HEK293 (cell line): Measurements from ENCODE around the gene FAM136A.
A peak's percentile ranks its signal among the peaks of the same experiment; 100 is the strongest.

Source experiments
- BCL6B ChIP-seq: fragments of 450-650 bp; formaldehyde crosslinking; IDR thresholded peaks from 2 replicates; pipeline ENCODE4 v1.5.1; 2017; ENCODE audit warnings: missing biosample characterization, missing genetic modification characterization
- INSM2 ChIP-seq: fragments of 450-650 bp; formaldehyde crosslinking; IDR thresholded peaks from 2 replicates; pipeline ENCODE4 v1.5.1; 2016; ENCODE audit warnings: missing biosample characterization, missing genetic modification characterization
- MEIS1 ChIP-seq: sonication (generic); formaldehyde crosslinking; IDR thresholded peaks from 2 replicates; pipeline ENCODE4 v1.8.1; 2022; ENCODE audit warnings: missing genetic modification reagents, mild to moderate bottlenecking, borderline replicate concordance
- MYNN ChIP-seq: fragments of 450-650 bp; formaldehyde crosslinking; IDR thresholded peaks from 2 replicates; pipeline ENCODE4 v1.5.1; 2016; ENCODE audit warnings: missing biosample characterization, missing genetic modification characterization, borderline replicate concordance
- OSR2 ChIP-seq: fragments of 450-650 bp; formaldehyde crosslinking; IDR thresholded peaks from 2 replicates; pipeline ENCODE4 v1.5.1; 2016; ENCODE audit warnings: missing biosample characterization, missing genetic modification characterization
- RBAK ChIP-seq: fragments of 450-650 bp; formaldehyde crosslinking; IDR thresholded peaks from 2 replicates; pipeline ENCODE4 v1.5.1; 2016; ENCODE audit warnings: missing biosample characterization, missing genetic modification characterization
- REPIN1 ChIP-seq: fragments of 450-650 bp; formaldehyde crosslinking; IDR thresholded peaks from 2 replicates; pipeline ENCODE4 v1.5.1; 2017; ENCODE audit warnings: missing biosample characterization, missing genetic modification characterization, low read depth
- SCRT1 ChIP-seq: fragments of 450-650 bp; formaldehyde crosslinking; IDR thresholded peaks from 2 replicates; pipeline ENCODE4 v1.5.1; 2016; ENCODE audit warnings: missing biosample characterization, missing genetic modification characterization, borderline replicate concordance
- SCRT2 ChIP-seq: fragments of 450-650 bp; formaldehyde crosslinking; IDR thresholded peaks from 2 replicates; pipeline ENCODE4 v1.5.1; 2016; ENCODE audit warnings: missing biosample characterization, missing genetic modification characterization
- TRIM28 ChIP-seq: IDR thresholded peaks from 2 replicates; pipeline ENCODE4 v1.6.1; 2011; ENCODE audit warnings: low read length, control low read depth, borderline replicate concordance
- ZBTB17 ChIP-seq: fragments of 450-650 bp; formaldehyde crosslinking; IDR thresholded peaks from 2 replicates; pipeline ENCODE4 v1.5.1; 2016; ENCODE audit warnings: missing biosample characterization, missing genetic modification characterization
- ZBTB6 ChIP-seq: fragments of 450-650 bp; formaldehyde crosslinking; IDR thresholded peaks from 2 replicates; pipeline ENCODE4 v1.5.1; 2017; ENCODE audit warnings: missing biosample characterization, missing genetic modification characterization
- ZNF132 ChIP-seq: fragments of 450-650 bp; formaldehyde crosslinking; IDR thresholded peaks from 2 replicates; pipeline ENCODE4 v1.5.1; 2017; ENCODE audit warnings: missing biosample characterization, missing genetic modification characterization, borderline replicate concordance
- ZNF138 ChIP-seq: fragments of 450-650 bp; formaldehyde crosslinking; IDR thresholded peaks from 2 replicates; pipeline ENCODE4 v1.5.1; 2016; ENCODE audit warnings: missing biosample characterization, missing genetic modification characterization, borderline replicate concordance
- ZNF202 ChIP-seq: fragments of 450-650 bp; formaldehyde crosslinking; IDR thresholded peaks from 2 replicates; pipeline ENCODE4 v1.5.1; 2016; ENCODE audit warnings: missing biosample characterization, missing genetic modification characterization, borderline replicate concordance
- ZNF211 ChIP-seq: fragments of 450-650 bp; formaldehyde crosslinking; IDR thresholded peaks from 2 replicates; pipeline ENCODE4 v1.5.1; 2016; ENCODE audit warnings: low read depth, missing biosample characterization, missing genetic modification characterization
- ZNF335 ChIP-seq: fragments of 450-650 bp; formaldehyde crosslinking; conservative IDR thresholded peaks from 2 replicates; pipeline ENCODE4 v1.5.1; 2016; ENCODE audit warnings: missing biosample characterization, missing genetic modification characterization
- ZNF341 ChIP-seq: fragments of 450-650 bp; formaldehyde crosslinking; IDR thresholded peaks from 2 replicates; pipeline ENCODE4; 2016; ENCODE audit warnings: low read depth, missing biosample characterization, missing genetic modification characterization
- ZNF433 ChIP-seq: fragments of 450-650 bp; formaldehyde crosslinking; IDR thresholded peaks from 2 replicates; pipeline ENCODE4 v1.5.1; 2016; ENCODE audit warnings: missing biosample characterization, missing genetic modification characterization, low read depth
- ZNF488 ChIP-seq: fragments of 450-650 bp; formaldehyde crosslinking; IDR thresholded peaks from 2 replicates; pipeline ENCODE4 v1.5.1; 2016; ENCODE audit warnings: missing biosample characterization, missing genetic modification characterization
- ZNF510 ChIP-seq: fragments of 450-650 bp; formaldehyde crosslinking; IDR thresholded peaks from 2 replicates; pipeline ENCODE4 v1.5.1; 2018; ENCODE audit warnings: mild to moderate bottlenecking, missing genetic modification characterization, missing biosample characterization; ENCODE audit not compliant: insufficient replicate concordance
- ZNF513 ChIP-seq: fragments of 450-650 bp; IDR thresholded peaks from 2 replicates; pipeline ENCODE4 v1.5.1; 2018; ENCODE audit warnings: missing biosample characterization, missing genetic modification characterization
- ZNF518A ChIP-seq: fragments of 450-650 bp; formaldehyde crosslinking; conservative IDR thresholded peaks from 2 replicates; pipeline ENCODE4 v1.5.1; 2016; ENCODE audit warnings: low read depth, missing biosample characterization, missing genetic modification characterization
- ZNF596 ChIP-seq: fragments of 450-650 bp; IDR thresholded peaks from 2 replicates; pipeline ENCODE4 v1.5.0; 2018; ENCODE audit warnings: missing biosample characterization, mild to moderate bottlenecking, missing genetic modification characterization, moderate library complexity
- ZNF660 ChIP-seq: fragments of 450-650 bp; IDR thresholded peaks from 2 replicates; pipeline ENCODE4 v1.5.1; 2018; ENCODE audit warnings: missing biosample characterization, mild to moderate bottlenecking, missing genetic modification characterization
- ZNF677 ChIP-seq: fragments of 450-650 bp; IDR thresholded peaks from 2 replicates; pipeline ENCODE4 v1.5.0; 2018; ENCODE audit warnings: missing biosample characterization, mild to moderate bottlenecking, missing genetic modification characterization, moderate library complexity
- ZSCAN16 ChIP-seq: fragments of 450-650 bp; formaldehyde crosslinking; IDR thresholded peaks from 2 replicates; pipeline ENCODE4 v1.5.1; 2016; ENCODE audit warnings: missing biosample characterization, missing genetic modification characterization

Gene FAM136A

GRCh38 chr2:70258532-70258875 is 43.4 kb downstream of the FAM136A start (continued):
- TF ChIP-seq ZNF513 (tag by site-specific recombination) (no peak), MEIS1 (CRISPR knock-in tag) (no peak), MYNN (no peak), ZNF341 (tag by site-specific recombination) (peak; percentile 86), ZNF677 (tag by site-specific recombination) (no peak), ZNF132 (tag by site-specific recombination) (no peak), ZNF433 (tag by site-specific recombination) (no peak), SCRT1 (tag by site-specific recombination) (0 out of 2 replicates have a peak, but pooled peaks have one; percentile 7), ZSCAN16 (tag by site-specific recombination) (no peak), ZBTB17 (tag by site-specific recombination) (0 out of 2 replicates have a peak, but pooled peaks have one; percentile 1), ZNF596 (tag by site-specific recombination) (no peak), ZNF202 (no peak), ZNF335 (tag by site-specific recombination) (peak; percentile 9; the same call in 1 of the 2 replicates), REPIN1 (tag by site-specific recombination) (no peak), ZNF488 (tag by site-specific recombination) (no peak), INSM2 (tag by site-specific recombination) (no peak), TRIM28 (no peak), BCL6B (tag by site-specific recombination) (no peak), ZNF518A (no peak), OSR2 (tag by site-specific recombination) (no peak), ZNF211 (tag by site-specific recombination) (no peak), ZBTB6 (tag by site-specific recombination) (no peak), SCRT2 (tag by site-specific recombination) (0 out of 2 replicates have a peak, but pooled peaks have one; percentile 66), ZNF510 (tag by site-specific recombination) (no peak), RBAK (no peak), ZNF138 (tag by site-specific recombination) (no peak), ZNF660 (no peak)
